GM21619 (cell line): ENCODE results near the gene FNDC1.
A peak's percentile ranks its signal among the peaks of the same experiment; 100 is the strongest.

Source experiments
- ATAC-seq: cut with Tn5 transposase; IDR thresholded peaks from one replicate; pipeline ENCODE4 v1.9.1; 2021; ENCODE audit not compliant: unreplicated experiment

The FNDC1 gene

GRCh38 chr6:159203304-159204005, 34.3 kb downstream of the FNDC1 start:
- ATAC-seq, result no peak

- ATAC-seq, result no peak
Measured at GRCh38 chr6:159204605-159205004, 35.4 kb downstream of the FNDC1 start.

- no peak for ATAC-seq
Measured at GRCh38 chr6:159212028-159212427, 42.8 kb downstream of the FNDC1 start.

- ATAC-seq, result no peak
Measured at GRCh38 chr6:159212525-159213280, 43.5 kb downstream of the FNDC1 start.

- no peak for ATAC-seq
Measured at GRCh38 chr6:159213405-159213804, 44.2 kb downstream of the FNDC1 start.

GRCh38 chr6:159214281-159214680, 45.1 kb downstream of the FNDC1 start:
- ATAC-seq, result no peak

GRCh38 chr6:159217595-159218275, 48.5 kb downstream of the FNDC1 start:
- peak; percentile 74 for ATAC-seq

GRCh38 chr6:159220093-159220492, 50.9 kb downstream of the FNDC1 start:
- ATAC-seq, result no peak

- no peak for ATAC-seq
Measured at GRCh38 chr6:159221486-159222170, 52.4 kb downstream of the FNDC1 start.

GRCh38 chr6:159224452-159224851, 55.3 kb downstream of the FNDC1 start:
- no peak for ATAC-seq

GRCh38 chr6:159229651-159230051, 60.5 kb downstream of the FNDC1 start:
- no peak for ATAC-seq

GRCh38 chr6:159232106-159232645, 63.0 kb downstream of the FNDC1 start:
- no peak for ATAC-seq

GRCh38 chr6:159232751-159233150, 63.6 kb downstream of the FNDC1 start:
- no peak for ATAC-seq

GRCh38 chr6:159233365-159234101, 64.3 kb downstream of the FNDC1 start:
- ATAC-seq, result no peak

GRCh38 chr6:159234102-159234553, 64.9 kb downstream of the FNDC1 start:
- no peak for ATAC-seq

- ATAC-seq, result no peak
Measured at GRCh38 chr6:159238920-159239558, 69.8 kb downstream of the FNDC1 start.

- ATAC-seq, result no peak
Measured at GRCh38 chr6:159249128-159249527, 79.9 kb downstream of the FNDC1 start.

GRCh38 chr6:159249752-159250151, 80.6 kb downstream of the FNDC1 start:
- no peak for ATAC-seq

GRCh38 chr6:159250633-159251032, 81.4 kb downstream of the FNDC1 start:
- no peak for ATAC-seq
